ENCODE data around the gene SRC.
"Not testable (repeated sequence)": the region's sequence is repeated elsewhere in the genome, so short reads cannot be mapped to it uniquely, and the experiment has no call there.

SRC gene

GRCh38 chr20:37337208-37337991 is 8.5 kb upstream of the SRC start:
- peak; percentile 11 for DNase-seq

GRCh38 chr20:37338380-37338779 is 7.6 kb upstream of the SRC start:
- DNase-seq, result not testable (repeated sequence)

GRCh38 chr20:37339208-37339607 is 6.7 kb upstream of the SRC start:
- DNase-seq, result no peak

GRCh38 chr20:37339764-37340109 is 6.2 kb upstream of the SRC start:
- DNase-seq, result not testable (repeated sequence)

- DNase-seq, result no peak
Measured at GRCh38 chr20:37340998-37341397, 4.9 kb upstream of the SRC start.

DNA sequence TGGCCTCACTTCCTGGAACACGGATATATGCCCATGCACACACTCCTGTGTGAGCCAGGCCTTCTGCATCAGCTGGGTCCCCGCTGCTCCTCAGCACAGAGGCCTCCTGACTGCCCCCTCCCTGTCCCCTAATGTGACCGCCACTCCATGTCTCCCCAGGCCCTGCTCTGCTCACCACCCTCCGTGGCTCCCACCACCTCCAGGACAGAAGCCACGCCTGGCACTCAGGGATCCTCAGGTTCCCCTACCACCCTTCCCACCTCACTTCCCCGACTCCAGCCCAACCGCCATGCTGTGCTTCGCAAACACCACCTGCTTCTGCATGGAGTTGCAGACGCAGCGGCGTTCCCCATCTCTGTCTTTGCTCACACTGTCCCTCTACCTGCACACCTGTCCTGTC is 4.3 kb upstream of the SRC start:
- DNase-seq, result peak; percentile 18

GRCh38 chr20:37342231-37343177 is 3.4 kb upstream of the SRC start:
- no peak for DNase-seq

GRCh38 chr20:37343212-37343993 is 2.5 kb upstream of the SRC start:
- no peak for DNase-seq

DNA sequence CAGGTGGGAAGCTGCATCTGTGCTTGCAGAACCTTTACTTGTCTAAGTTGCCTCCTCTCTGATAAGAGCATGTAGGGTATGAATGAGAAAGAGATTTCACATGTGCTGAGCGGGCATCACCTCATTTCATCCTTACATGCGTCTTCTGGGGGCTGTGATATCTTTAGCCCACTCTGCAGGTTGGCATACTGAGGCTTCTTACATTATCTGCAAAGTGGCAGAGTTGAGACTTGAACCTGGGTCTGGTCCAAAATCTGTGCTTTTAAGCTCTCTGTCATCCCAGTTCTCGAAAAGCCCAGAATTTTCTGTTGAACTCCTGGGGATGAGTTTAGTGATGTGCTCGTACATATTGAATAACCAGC is 2.0 kb upstream of the SRC start:
- no peak for DNase-seq

GRCh38 chr20:37344506-37345338 is 1.2 kb upstream of the SRC start:
- DNase-seq, result no peak

- peak; percentile 36 for DNase-seq
Measured at GRCh38 chr20:37346236-37346534, 245 bp downstream of the SRC start.

GRCh38 chr20:37346535-37347346 is 801 bp downstream of the SRC start:
- DNase-seq, result no peak

DNA sequence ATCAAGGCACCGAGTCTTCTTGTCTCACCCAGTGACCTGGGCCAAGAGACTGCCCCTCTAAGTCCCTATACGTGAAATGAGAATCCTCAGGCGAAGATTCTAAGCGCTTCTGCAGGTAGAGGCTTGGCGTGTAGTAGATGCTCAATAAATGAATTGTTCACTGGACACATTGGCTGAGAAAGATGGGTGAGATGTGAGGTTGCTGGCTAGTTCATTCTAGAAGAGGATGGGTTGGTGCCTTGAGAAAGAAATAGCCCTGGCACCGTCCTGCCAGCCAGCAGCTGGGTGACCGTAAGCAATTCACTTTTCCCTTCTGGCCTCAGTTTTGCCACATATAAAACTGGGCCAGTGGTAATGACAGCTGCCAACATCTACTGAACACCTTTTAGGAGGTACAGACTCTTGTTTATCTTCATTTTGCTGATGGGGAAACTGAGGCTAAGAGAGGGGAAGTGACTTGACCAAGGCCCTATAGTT is 1.4 kb downstream of the SRC start:
- DNase-seq, result no peak

GRCh38 chr20:37347891-37348791 is 2.2 kb downstream of the SRC start:
- DNase-seq, result no peak

DNA sequence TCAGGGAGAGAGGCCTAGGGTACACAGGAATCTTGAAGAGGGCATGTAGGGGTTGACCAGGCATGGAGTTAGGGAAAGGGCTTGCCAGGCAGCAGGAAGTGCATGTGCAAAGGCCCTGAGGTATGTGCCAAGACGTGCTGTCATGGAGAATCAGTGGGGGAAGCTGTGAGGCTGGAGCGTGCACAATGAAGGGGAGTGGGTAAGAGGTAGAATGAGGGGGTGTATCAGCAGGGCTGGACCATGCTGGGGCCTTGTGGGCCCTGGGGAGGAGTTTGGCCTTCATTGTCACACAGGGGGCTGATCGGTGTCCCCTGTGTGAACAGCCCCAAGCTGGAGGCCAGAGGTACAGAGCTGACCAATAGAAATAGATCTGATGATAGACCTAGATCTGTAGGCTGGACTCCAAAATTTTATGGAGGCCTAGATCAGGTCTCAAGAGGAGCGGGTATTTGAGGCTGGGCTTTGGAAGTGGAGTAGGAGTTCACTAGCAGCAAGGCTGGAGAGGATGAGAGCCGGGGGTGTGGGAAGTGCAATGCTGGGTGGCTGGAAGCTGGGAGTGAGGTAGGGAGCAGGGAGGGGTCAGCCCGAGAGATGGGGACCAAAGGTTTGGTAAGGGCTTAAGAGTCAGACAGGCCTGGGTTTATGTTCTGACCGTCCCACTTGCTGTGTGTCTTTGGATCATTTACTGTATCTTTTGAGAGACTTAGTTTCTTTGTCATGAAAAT is 3.0 kb downstream of the SRC start:
- DNase-seq, result no peak

- no peak for DNase-seq
Measured at GRCh38 chr20:37349517-37350491, 3.9 kb downstream of the SRC start.

DNA sequence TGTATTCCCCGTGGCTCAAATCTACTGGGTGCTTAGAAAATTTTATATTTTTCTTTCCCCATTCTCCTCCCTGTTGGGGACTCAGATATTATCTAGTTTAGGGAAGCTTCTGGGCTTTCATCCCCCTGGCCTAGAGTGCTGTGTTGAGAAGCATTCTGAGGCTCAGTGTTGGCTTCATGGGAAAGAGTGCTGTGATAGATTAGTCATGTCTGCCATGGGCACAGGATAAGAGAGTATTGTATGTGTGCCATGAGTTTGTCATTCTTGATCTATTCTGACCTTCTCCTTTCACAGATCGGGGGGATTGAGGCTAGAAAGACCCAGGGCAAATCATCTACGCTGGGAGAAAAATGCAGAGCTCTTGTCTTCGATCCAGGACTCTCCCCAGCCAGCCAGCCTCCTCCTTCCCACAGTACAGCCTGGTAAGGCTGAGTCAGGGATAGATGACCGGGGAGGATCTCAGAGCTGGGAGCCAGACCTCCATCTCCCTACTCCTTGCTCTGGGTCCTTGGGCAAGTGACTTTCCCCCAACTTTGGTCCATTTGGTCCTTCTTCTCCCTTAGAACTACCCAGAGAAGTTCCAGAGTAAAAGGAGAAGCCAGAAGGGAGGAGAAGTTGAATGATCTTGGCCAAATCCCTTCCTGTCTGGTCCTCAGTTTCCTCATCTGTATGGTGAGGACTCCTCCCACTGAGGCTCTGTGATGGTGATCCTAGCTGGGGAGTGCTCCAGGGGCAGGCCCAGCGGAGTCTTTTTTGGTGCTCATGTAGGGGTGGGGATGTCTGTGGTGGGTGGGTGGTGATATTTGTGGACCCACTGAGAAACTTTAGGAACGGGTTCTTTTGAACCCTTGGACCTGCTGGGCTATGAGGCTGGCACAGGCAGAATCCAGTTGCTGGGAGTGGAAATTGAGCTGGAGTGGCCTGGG is 5.0 kb downstream of the SRC start:
- no peak for DNase-seq
